Brain microvascular endothelial cell (primary cell): Measurements from ENCODE around the gene EXOC7.
"Not testable (repeated sequence)": the region's sequence is repeated elsewhere in the genome, so short reads cannot be mapped to it uniquely, and the experiment has no call there.

Experiments
- DNase-seq: peaks from one replicate; pipeline ENCODE4 v3.0.0-alpha.2; 2020
- H3K27ac ChIP-seq: fragments of 250-450 bp; sonication (Bioruptor Pico); 2 replicates; pipeline ENCODE4 v1.5.1; 2020; ENCODE audit warnings: mild to moderate bottlenecking, moderate library complexity
- H3K27me3 ChIP-seq: fragments of 250-450 bp; sonication (Bioruptor Pico); replicated peaks from 2 replicates; pipeline ENCODE4 v1.5.1; 2020; ENCODE audit warnings: mild to moderate bottlenecking
- H3K36me3 ChIP-seq: fragments of 250-450 bp; sonication (Bioruptor Pico); replicated peaks from 2 replicates; pipeline ENCODE4 v1.5.1; 2020; ENCODE audit warnings: mild to moderate bottlenecking
- H3K4me3 ChIP-seq: 2 replicates; pipeline ENCODE4 v1.5.1; 2011; ENCODE audit warnings: low read depth, mild to moderate bottlenecking, control low read depth, low read length, moderate library complexity
- CTCF ChIP-seq: IDR thresholded peaks from 2 replicates; pipeline ENCODE4 v1.5.1; 2011; ENCODE audit warnings: low read depth, mild to moderate bottlenecking, moderate library complexity, low read length, control low read depth, inconsistent platforms; ENCODE audit errors: missing control alignments
- in situ Hi-C: cut with HindIII; loops from 2 replicates; pipeline ENCODE4 v1.10.0; 2017; ENCODE audit warnings: low sequenced_read_pairs, low pct_ligation_motif_present

The EXOC7 gene

GRCh38 chr17:76046064-76046463 lies 57.5 kb downstream of the EXOC7 start:
- DNase-seq, result no peak
- in situ Hi-C loops, result no loop called here
- no peaks in the 10 kb centered on the region for H3K27me3 ChIP-seq
- H3K36me3 ChIP-seq, result peaks cover 70% of the 10 kb centered on the region
- H3K27ac ChIP-seq, result no peak overlapping the region
- no peak overlapping the region for H3K4me3 ChIP-seq
- no peak for TF ChIP-seq CTCF

- in situ Hi-C loops, H3K27ac ChIP-seq, H3K4me3 ChIP-seq, DNase-seq, H3K27me3 ChIP-seq: not testable (repeated sequence)
- peaks cover 77% of the 10 kb centered on the region for H3K36me3 ChIP-seq
These were observed 59.0 kb downstream of the EXOC7 start for GRCh38 chr17:76044475-76045007.

- H3K4me3 ChIP-seq, DNase-seq, in situ Hi-C loops, H3K27me3 ChIP-seq, H3K27ac ChIP-seq: not testable (repeated sequence)
- peaks cover 89% of the 10 kb centered on the region for H3K36me3 ChIP-seq
These were observed 60.7 kb downstream of the EXOC7 start for GRCh38 chr17:76042868-76043267.

- DNase-seq, result no peak
- H3K4me3 ChIP-seq, result no peak overlapping the region
- no peak overlapping the region for H3K27ac ChIP-seq
- TF ChIP-seq CTCF, result no peak
- no peaks in the 10 kb centered on the region for H3K27me3 ChIP-seq
- in situ Hi-C loops, result no loop called here
- peaks cover 71% of the 10 kb centered on the region for H3K36me3 ChIP-seq
These were observed 63.2 kb downstream of the EXOC7 start for GRCh38 chr17:76040376-76040775.

GRCh38 chr17:76039121-76039520 lies 64.5 kb downstream of the EXOC7 start:
- Histone ChIP-seq H3K27ac (no peak overlapping the region), H3K27me3 (no peaks in the 10 kb centered on the region), H3K4me3 (no peak overlapping the region), H3K36me3 (peaks cover 61% of the 10 kb centered on the region)
- no peak for DNase-seq
- in situ Hi-C loops, result no loop called here
- no peak for TF ChIP-seq CTCF

GRCh38 chr17:76038050-76038449 lies 65.5 kb downstream of the EXOC7 start:
- Histone ChIP-seq H3K27ac (no peak overlapping the region), H3K36me3 (peaks cover 50% of the 10 kb centered on the region), H3K27me3 (no peaks in the 10 kb centered on the region), H3K4me3 (no peak overlapping the region)
- in situ Hi-C loops, result no loop called here
- no peak for DNase-seq
- no peak for TF ChIP-seq CTCF

GRCh38 chr17:76036497-76037261 lies 66.9 kb downstream of the EXOC7 start:
- Histone ChIP-seq H3K27me3 (no peaks in the 10 kb centered on the region), H3K4me3 (no peak overlapping the region), H3K36me3 (peaks cover 40% of the 10 kb centered on the region), H3K27ac (no peak overlapping the region)
- TF ChIP-seq CTCF, result no peak
- in situ Hi-C loops, result no loop called here
- DNase-seq, result no peak
